ENCODE results near the gene SPATA9. TPM values are rescaled to one million over a fixed set of nuclear protein-coding genes. Genes with fewer than 3 reads are reported as not detected.

Gene SPATA9
- total RNA-seq, 1 donor from 2014 or later = 0.67 TPM

- Mint-ChIP-seq H3K36me3 (ENCODE audit: low read depth) (peaks cover 1% of the 10 kb centered on the region), H3K27me3 (ENCODE audit: low read depth) (no peaks in the 10 kb centered on the region), H3K4me3 (ENCODE audit: unreplicated experiment) (no peak overlapping the region), H3K4me1 (ENCODE audit: low read depth) (no peaks in the 10 kb centered on the region), H3K27ac (ENCODE audit: unreplicated experiment) (no peak overlapping the region), H3K9me3 (ENCODE audit: low read depth) (peaks cover 6% of the 10 kb centered on the region)
- no peak for DNase-seq (ENCODE audit: low spot score)
- TF ChIP-seq CTCF (IDR thresholded peaks at IDR 0.05) = no peak
These were observed 73.1 kb downstream of the SPATA9 start for GRCh38 chr5:95609711-95610110.

Other genes with a start within 250 kb of the SPATA9 start
- 114 to 132 TPM (median 116 TPM) in 3 replicates for gene SKIC3, start 128.0 kb downstream of the SPATA9 start, total RNA-seq
- gene ARSK, start 127.9 kb downstream of the SPATA9 start, total RNA-seq = 10.0 to 10.7 TPM (median 10.4 TPM) in 3 replicates
- gene GPR150, start 62.9 kb downstream of the SPATA9 start, total RNA-seq = 0.33 to 0.42 TPM in 2 of 3 replicates, not detected in the other
- gene RFESD, start 36.2 kb downstream of the SPATA9 start, total RNA-seq = 0.97 to 1.9 TPM (median 1.7 TPM) in 3 replicates
- gene RHOBTB3, start 48.3 kb upstream of the SPATA9 start, total RNA-seq = 67.1 to 75.4 TPM (median 75.2 TPM) in 3 replicates
- gene GLRX, start 139.7 kb upstream of the SPATA9 start, total RNA-seq = 18.3 to 24.8 TPM (median 21.6 TPM) in 3 replicates

Data from chondrocyte (in vitro differentiated cells).